Right ventricle myocardium superior (tissue), 1 donor: Measurements from ENCODE around the gene JARID2. TPM values are rescaled to one million over a fixed set of nuclear protein-coding genes. Genes with fewer than 3 reads are reported as not detected.

Experiments used
- ATAC-seq: fragments of 200-7000 bp; cut with Tn5 transposase; one replicate; pipeline ENCODE4 v1.9.1; 2020; ENCODE audit warnings: mild to moderate bottlenecking; ENCODE audit not compliant: poor library complexity
- DNase-seq: peaks from one replicate; pipeline ENCODE4 v3.0.0-alpha.2; 2020
- intact Hi-C: fragments of 100-400 bp; cut with DNase I; formaldehyde crosslinking; loops from one replicate; pipeline ENCODE4 v1.11.2; 2022
- total RNA-seq: library from RNA; stranded (reverse); fragmentation: NEBNext Ultra II Directional; extraction: Animal tissue kit (Norgen Biotek cat#: 25700); gene quantifications from one replicate; pipeline ENCODE4 v1.2.1, GENCODE V29; 2021
- donor health status: DM: no; HTN: yes; CAD: no; lungs with severe emphysema.

The JARID2 gene
- total RNA-seq, 1 donor from 2014 or later, result 8.1 TPM

DNA sequence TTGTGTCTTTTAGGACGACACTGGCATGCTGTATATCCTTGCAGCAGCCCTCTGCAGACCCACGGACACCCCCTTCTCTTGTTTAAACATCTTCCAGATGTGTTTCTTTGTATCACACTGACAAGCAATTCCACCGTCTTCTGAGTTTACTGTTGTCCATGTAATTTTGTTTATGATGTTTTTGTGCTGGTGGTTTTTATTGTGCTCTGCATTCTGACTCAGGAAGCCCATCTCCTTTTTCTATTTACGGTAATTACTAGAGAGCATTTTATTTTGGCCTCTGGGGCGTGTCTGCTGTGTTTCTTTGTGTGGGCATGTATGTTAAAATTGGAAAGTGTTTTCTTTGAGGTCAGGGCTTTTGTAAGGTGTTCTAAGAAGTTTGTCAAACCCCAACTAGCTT is 111.9 kb downstream of the JARID2 start:
- DNase-seq (no peak), ATAC-seq (no peak)
- intact Hi-C loops, result no loop called here

DNA sequence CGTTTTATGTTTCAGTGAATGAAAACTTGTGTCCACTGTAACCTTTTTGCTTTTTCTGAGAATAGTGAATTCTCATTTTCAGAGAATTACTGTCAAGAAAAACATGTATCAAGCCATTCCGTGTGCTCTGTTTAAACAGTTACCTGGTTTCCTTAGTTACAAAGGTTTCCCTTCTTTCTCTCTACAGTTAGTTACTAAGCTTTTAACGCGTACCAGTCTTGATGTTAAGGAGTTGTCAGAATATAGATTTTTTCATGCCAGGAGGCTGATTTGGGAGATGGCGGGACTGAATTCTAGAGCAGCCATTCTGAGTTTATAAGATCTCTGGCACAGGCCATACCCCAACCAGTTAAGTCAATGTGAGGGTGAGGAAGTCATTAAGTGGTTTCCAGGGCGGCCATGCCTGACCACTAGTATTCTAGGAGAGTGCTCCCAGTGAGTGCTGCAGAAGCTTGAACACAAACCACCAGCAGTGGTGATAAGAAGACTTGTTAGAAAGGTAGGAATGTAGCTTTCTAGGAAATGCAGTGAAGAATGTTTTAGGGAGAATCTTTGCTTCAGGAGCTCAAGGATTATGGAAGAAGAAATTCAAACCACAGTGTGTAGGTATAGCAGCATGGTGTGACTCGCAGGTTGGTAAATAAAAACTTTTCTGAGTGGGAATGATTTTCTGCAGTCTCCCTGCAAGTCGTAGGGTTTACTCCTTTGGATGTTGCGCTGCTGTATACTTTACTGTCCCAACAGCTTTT is 112.9 kb downstream of the JARID2 start:
- ATAC-seq, result peak; percentile 32
- intact Hi-C loops, result no loop called here
- DNase-seq, result no peak

DNA sequence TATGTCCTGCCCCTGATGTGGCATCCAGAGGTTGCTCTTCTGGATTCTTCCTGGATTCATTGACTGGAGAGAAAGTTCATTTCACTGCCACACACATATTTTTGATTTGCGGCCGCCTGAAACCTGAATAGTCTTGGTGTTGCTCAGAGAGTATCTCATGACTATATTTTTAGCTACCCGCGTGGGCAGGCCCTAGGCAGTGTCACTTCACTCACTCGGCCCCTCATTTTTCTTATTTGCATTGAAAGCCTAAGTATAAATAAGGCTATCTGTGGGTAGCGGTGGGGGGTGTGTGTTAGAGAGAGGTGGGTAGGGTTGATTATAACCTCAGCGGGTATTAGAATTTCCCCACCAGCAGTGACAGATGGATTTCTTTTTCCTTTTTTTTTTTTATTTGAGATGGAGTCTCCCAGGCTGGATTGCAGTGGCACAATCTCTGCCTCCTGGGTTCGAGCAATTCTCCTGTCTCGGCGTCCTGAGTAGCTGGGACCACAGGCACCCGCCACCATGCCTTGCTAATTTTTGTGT is 113.5 kb downstream of the JARID2 start:
- intact Hi-C loops, result no loop called here
- DNase-seq (no peak), ATAC-seq (peak; percentile 78)

DNA sequence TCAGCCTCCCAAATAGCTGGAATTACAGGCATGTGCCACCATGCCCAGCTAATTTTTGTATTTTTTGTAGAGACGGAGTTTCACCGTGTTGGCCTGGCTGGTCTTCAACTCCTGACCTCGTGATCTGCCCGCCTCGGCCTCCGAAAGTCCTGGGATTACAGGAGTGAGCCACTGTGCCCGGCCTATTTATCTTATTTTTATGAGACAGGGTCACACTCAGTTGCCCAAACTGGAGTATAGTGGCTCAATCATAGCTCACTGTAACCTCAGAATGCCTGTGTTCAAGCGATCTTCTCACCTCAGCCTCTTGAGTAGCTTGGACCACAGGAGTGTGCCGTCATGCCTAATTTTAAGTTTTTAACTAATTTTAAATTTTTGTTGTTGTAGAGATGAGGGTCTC is 114.4 kb downstream of the JARID2 start:
- intact Hi-C loops, result no loop called here
- DNase-seq, result no peak
- ATAC-seq, result no peak

DNA sequence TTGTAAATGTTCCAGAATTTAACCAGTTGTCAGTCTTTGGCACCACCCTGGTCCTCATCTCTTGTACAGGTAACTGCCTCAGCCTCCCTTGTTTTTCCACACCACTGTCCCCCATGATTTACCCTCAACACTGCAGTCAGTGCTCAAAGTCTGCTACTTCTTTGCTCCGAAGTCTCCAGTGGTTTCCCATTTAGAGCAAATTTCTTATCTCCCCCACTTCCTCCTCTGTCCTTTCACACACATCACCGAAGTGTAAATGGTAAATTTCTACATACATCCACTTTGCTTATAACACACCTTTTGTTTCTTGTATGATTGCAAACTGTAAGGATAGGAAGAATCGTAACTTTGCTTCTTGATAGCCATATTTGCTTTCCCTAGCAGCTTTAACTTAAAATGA is 115.3 kb downstream of the JARID2 start:
- ATAC-seq (no peak), DNase-seq (no peak)
- intact Hi-C loops, result no loop called here

DNA sequence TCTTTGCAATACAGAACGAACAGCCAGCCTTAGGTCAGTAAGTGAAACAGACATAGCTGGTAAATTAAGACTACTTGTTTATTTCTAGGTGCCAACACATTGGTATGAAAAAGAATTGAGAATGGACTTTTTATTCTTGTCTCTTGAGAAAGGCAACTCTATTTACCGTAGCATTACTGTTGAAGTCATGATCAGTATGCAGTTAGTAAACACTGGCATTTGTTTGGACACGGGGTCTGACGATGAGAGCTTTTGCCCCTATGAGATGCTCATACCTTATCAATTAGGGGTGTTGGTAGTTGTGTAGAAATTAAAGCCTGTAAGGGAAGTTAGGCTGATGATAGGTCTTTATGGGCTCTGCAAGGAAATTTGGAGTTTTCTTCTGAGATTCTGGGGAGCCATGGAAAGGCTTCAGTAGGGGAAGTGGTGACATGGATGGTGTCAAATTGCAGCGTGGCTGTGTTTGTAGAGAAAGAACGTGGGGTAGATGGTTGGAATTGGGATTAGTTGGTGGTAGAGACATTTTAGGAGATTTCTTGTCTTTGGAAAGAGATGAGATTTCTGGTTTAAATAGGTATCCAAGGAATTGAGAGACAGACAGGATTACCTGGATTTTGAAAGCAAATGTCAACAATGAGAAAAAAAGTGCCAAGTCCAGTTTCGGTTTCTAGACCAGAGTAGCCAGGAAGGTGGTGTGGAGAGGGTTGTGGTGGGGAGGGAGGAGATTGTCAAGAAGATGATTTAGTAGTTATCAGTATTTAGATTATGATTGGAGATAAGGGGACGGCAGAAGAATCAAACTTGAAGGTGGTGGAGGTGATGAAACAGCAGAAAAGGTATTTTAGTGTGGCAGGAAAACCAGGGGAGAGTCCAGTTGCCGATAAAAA is 116.6 kb downstream of the JARID2 start:
- ATAC-seq, result no peak
- no peak for DNase-seq
- intact Hi-C loops, result no loop called here

DNA sequence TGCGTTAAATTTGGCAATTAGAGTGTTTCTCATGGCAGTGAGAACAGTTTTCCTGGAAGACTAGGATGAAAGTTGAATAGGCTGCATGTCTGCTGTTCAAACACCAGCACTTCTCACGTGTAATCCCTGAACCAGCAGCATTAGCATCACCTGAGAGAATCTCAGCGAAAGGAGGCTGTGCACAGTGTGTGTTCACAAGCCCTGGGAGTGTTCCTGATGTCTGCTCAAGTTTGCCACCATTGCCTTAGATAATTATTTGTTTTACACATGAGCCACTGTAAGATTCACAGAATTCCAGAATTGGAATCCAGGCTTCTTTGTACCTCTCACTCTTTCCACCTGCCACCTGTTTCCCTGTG is 117.3 kb downstream of the JARID2 start:
- intact Hi-C loops, result no loop called here
- DNase-seq (no peak), ATAC-seq (no peak)

DNA sequence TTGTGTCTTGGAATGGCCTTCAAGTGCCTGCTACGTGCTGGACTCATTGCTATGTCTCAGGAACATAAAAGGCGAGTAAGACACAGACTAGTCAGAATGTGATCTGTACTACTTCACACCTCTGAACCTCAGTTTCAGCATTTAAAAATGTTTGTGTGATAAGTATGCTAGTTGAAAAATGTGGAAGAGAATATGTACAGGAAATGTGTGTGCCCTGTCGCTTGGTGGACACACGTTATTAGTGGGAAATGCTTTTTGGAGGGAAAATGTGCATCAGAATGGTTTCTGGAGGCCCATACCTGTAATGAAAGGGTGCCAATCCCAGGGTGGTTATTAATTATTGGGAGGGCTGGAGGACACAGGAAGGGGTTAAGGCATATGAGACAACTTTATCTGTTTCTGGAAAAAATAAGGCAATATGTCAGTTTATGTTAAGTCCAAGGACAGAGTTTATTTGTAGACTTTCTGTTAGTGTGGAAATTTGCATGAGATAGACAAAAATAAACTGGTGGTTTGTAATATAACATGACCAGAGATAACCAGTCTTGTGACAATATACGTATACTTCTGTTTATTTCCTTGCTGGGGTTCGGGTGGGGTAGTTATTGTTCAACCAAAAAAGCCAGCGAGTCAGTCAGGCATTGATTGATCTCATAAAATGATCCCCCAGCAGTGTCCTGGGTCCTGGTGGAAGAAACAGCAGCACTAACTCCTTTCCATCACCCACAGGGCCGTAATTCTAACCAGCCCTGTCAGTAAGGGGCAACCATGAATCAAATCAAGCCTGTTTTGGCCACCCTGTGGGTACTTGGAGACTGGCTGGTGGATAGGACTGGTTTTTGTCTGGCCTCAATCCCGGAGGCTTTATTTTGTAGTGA is 117.9 kb downstream of the JARID2 start:
- ATAC-seq, result no peak
- intact Hi-C loops, result no loop called here

DNA sequence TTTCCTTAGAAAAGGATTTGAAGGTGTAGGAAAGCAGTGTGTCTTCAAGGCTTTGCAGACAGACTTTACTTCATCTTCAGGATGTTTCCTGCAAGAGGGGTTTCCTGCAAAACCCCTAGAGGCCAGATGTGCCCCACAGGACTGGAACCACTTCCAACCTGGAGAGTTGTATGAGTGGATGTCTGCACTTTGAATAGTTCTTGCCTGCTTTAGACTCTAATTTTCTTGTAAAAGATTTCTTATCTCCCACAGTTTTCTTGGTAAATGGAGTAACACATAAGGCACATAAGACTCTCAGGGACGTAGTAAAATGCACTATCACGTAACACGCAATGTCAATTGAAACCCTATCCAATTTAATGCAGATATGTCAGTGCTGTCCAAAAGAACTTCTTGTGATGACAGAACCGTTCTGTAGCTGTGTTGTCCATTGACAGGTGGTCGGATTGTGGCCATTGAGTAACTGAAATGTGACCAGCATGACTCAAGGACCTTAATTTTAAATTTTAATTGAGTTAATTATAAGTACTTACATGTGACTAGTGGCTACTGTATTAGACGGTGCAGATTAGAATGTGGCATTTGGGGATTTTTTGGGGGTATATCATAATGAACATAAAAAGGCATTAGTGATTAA is 118.7 kb downstream of the JARID2 start:
- intact Hi-C loops, result no loop called here
- ATAC-seq, result no peak
- DNase-seq, result no peak

More for the DNA sequence above, 117.9 kb downstream of the JARID2 start:
- DNase-seq, result no peak

DNA sequence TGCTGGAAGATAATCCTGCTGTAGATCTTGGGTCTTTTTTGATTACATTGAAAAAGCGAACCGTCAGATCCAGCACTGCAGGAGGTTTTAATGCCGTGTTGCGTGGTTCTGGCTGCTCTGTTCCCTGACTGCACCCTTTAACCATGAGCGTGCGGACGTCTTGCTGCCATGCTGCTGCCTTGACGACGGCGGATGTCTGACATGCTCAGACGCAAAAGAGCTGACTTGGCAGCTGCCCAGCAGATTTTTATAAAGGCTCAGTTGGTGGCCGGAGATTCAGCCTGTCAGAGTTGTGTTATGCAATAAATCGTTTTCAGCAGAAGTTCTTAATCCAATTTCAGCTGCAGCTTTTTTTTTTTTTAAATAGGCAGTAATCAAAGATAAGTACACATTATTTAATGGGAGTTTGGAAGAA is 119.4 kb downstream of the JARID2 start:
- intact Hi-C loops, result no loop called here
- peak; percentile 89 for DNase-seq
- ATAC-seq, result peak; percentile 91

DNA sequence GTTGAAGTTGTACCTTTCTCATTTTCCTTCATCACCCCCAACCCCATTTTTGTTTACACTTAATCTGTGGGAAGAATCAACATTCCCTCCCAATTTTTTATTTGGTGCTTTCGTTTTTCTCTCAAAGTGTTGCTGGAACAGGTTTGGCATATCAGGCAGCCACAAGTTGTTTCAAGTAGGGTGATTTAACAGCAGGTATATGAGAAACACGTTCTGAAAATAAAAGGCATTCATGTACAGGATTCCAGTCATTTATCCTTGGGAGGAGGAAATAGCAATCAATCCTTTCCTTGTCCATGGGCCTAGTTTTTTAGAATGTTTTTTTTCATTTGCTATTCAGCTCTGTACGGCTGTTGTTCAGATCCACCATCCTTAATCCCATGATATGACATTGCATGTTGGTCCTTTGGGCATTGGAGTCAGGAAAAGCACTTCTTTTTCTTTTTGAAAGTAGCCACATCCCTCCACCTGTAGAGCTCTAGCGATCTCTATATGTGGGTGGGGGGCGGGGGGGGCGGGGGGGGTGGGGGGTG is 120.2 kb downstream of the JARID2 start:
- ATAC-seq (no peak), DNase-seq (no peak)
- intact Hi-C loops, result no loop called here

DNA sequence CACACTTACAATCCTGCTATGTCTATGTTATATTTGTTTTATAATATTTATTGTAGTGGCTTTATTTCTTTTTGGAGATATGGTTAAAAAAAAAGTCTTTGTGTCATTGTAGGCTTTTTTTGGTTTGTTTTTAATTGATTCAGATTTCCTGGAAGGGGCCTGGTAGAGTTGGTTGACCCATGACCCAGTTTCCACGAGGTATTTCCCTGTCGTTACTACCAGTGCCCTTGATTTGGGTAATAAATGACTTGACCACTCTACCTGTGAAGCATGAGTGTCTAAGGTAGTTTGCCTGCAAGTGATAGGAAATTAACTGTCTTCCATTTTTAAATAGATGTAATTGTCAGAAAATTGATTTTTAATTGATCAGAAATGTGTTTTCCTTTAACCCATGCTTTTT is 121.0 kb downstream of the JARID2 start:
- ATAC-seq (no peak), DNase-seq (no peak)
- intact Hi-C loops, result no loop called here

DNA sequence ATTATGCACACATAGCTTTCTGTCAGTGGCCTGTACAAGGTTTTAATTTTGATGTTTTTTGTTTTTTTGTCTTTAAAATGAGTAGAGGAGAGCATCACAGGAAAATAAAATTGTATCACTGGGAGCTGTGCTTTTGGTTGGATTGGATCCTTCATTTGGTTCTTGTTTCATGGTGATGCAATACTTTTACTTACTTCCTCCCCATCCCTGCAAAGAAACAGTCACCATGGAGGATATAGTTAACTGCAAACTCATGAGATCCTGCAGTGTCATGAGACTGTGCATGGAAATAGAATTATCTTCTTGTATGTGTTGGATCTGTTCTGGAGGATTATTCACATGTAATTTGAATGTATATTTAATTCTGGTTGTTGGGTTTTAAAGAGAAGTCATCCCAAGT is 122.3 kb downstream of the JARID2 start:
- ATAC-seq (no peak), DNase-seq (no peak)
- intact Hi-C loops, result no loop called here

DNA sequence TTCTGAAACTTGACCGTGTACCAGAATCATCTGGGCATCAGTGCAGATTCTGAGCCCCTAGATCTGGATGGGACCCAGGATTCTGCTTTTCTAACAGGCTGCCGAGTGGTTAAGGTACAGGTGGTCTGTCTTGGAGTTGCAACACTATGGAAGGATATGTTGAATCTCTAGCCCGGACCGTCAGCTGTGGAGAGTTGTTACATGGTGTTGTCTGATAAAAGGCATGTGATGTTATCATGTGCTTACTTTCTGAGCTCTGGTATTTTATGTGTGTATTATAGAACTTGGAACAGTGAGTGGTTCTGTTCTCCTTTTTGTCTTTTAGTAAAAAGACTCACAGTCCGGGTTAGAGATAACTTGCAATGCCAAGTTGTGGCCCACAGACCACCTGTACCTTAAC is 123.0 kb downstream of the JARID2 start:
- DNase-seq, result no peak
- intact Hi-C loops, result no loop called here
- ATAC-seq, result no peak

DNA sequence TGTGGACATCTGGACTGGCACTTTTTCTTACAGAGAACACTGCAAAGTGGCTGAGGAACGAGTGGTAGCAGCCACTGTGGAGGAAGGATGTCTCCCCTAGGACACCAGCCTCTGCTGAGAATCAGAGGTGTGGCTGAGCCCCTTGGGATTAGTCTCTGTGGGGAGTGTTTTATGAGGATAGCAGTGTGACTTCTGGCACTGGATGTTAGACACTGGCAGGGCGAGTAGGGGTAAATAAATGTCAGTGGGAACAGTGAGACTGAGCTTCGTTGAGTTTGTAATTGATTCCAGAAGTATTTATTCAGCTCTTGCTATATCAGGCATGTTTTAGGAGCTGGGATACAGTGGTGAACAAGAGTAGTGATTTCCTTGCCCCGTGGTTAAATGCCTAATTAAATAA is 124.0 kb downstream of the JARID2 start:
- ATAC-seq, result no peak
- no peak for DNase-seq
- intact Hi-C loops, result no loop called here

DNA sequence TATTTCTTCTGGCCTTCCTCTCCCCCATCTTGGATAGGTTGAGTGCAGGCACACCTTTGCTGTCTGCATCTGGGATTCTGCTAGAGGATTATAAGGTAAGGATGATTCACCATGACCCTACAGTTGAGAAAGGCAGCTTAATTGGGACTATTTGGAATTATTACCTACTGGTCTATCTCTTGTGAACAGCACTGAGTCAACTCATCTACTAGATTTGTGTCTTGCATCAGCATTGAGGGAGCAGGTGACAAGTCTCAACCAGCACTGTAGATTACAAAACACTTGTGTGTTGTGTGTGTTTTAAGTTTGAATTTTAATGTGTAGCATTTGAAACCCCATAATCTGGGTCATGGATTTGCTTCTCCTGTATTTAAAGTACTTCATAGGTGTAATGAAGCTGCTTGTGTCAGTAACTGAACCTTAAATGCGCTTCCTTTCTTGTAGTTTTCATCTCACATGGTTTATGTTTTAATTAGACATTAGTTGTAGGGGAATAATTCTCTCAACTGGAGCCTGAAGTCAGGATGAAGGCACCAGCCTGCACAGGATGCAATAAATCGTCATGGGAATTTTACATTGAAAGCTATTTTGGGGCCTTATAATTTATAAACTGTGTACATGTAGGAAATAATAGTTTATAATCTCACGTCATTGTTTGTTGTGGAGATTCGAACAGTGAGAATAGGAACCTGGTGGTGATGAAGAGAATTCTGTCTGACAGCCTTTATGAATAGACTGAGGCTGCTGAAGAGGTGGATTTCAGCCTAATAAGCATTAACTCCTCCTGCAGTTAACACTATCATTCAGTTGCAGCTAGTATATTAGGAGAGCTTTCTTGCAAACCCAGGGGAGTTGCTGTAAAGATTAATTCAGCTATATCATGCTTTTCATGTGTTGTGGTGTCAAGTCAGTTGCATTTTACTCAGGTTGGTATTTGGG is 125.1 kb downstream of the JARID2 start:
- DNase-seq (no peak), ATAC-seq (no peak)
- intact Hi-C loops, result no loop called here

DNA sequence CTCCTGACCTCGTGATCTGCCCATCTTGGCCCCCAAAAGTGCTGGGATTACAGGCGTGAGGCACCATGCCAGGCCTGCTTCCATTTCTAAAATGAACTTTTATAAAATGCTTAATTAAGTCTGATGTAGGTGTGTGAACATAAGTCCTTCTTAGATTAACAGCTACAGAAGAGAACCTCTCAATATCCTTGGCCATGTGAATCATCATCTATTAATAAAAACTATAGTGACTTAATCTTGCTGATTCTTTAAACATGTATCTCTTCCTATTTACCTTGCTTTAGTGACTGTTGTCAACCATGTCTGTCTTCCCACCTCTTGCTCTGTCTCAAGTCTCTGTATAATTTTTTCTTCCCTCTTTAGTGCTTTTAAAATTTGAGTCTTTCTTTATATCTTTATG is 127.1 kb downstream of the JARID2 start:
- intact Hi-C loops, result no loop called here

More for the DNA sequence above, 127.1 kb downstream of the JARID2 start:
- ATAC-seq (no peak), DNase-seq (no peak)
